Left ventricle myocardium inferior (tissue), 1 donor: ENCODE measurements around the gene MAEA. TPM values are rescaled to one million over a fixed set of nuclear protein-coding genes. Genes with fewer than 3 reads are reported as not detected.

ENCODE experiments used
- DNase-seq: peaks from one replicate; pipeline ENCODE4 v3.0.0-alpha.2; 2020
- H3K27ac ChIP-seq: fragments of 200-600 bp; replicated peaks from 2 replicates; pipeline ENCODE4 v1.8.0; 2021
- H3K27me3 ChIP-seq: fragments of 200-600 bp; 2 replicates; pipeline ENCODE4 v1.8.0; 2021; ENCODE audit warnings: low read depth
- H3K36me3 ChIP-seq: fragments of 200-600 bp; 2 replicates; pipeline ENCODE4 v1.8.0; 2021
- H3K4me1 ChIP-seq: fragments of 200-600 bp; 2 replicates; pipeline ENCODE4 v1.8.0; 2021
- H3K4me3 ChIP-seq: fragments of 200-600 bp; 2 replicates; pipeline ENCODE4 v1.8.0; 2021; ENCODE audit warnings: mild to moderate bottlenecking, moderate library complexity
- H3K9me3 ChIP-seq: fragments of 200-600 bp; replicated peaks from 2 replicates; pipeline ENCODE4 v1.8.0; 2021
- intact Hi-C: fragments of 100-400 bp; cut with micrococcal nuclease; formaldehyde crosslinking; loops from one replicate; pipeline ENCODE4 v1.11.0; 2022
- total RNA-seq: library from RNA; stranded (reverse); fragmentation: NEBNext Ultra II Directional; extraction: Animal tissue kit (Norgen Biotek cat#: 25700); gene quantifications from one replicate; pipeline ENCODE4 v1.2.1, GENCODE V29; 2021
- TF ChIP-seq, protein P1 (sequence below): fragments of 200-600 bp; IDR thresholded peaks from 2 replicates; pipeline ENCODE4 v1.8.0; 2021; ENCODE audit warnings: antibody characterized with exemption, mild to moderate bottlenecking, borderline replicate concordance
- donor health status: DM: no; HTN: yes; CAD: no; lungs with severe emphysema.

The MAEA gene
- total RNA-seq, 1 donor from 2014 or later, result 49.5 TPM

DNA sequence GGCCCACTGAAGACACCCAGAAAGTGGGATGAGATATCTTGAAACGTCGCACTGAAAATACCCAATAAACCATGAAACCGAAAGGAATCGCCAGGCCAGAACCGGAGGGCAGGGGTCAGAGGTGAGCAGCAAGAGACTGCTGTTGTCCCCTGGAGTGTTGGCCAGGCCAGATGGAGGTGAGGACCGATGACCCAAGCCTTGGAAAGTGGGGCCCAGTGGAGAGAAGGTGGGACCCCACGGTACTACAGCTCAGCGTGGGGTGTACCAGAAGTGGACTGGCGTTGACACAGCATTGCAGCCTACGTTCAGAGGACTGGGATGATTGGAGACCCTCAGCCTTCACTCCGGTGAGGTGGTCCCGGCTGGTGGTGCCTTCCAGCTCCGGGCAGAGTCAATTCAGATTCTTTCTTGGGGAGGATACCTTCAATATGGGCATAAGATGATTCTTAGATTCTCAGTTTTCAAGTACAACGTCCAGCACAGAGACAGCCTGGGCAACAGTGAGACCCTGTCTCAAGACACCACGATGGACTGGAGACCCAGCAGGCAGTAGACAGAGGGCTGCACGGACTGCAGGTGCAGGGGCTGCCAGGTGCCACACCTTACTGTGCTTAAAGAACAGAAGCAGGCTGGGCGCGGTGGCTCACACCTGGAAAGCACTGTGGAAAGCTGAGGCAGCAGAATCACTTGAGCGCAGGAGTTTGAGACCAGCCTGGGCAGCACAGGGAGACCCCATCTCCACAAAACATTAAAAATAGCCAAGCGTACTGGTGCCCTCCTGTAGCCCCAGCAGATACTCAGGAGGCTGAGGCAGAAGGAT, 23.3 kb downstream of the MAEA start:
- Histone ChIP-seq H3K4me3 (no peak overlapping the region), H3K36me3 (peaks cover 53% of the 10 kb centered on the region), H3K9me3 (no peaks in the 10 kb centered on the region), H3K4me1 (peaks cover 42% of the 10 kb centered on the region), H3K27ac (no peak overlapping the region), H3K27me3 (no peaks in the 10 kb centered on the region)
- DNase-seq, result no peak
- TF ChIP-seq, protein P1, sequence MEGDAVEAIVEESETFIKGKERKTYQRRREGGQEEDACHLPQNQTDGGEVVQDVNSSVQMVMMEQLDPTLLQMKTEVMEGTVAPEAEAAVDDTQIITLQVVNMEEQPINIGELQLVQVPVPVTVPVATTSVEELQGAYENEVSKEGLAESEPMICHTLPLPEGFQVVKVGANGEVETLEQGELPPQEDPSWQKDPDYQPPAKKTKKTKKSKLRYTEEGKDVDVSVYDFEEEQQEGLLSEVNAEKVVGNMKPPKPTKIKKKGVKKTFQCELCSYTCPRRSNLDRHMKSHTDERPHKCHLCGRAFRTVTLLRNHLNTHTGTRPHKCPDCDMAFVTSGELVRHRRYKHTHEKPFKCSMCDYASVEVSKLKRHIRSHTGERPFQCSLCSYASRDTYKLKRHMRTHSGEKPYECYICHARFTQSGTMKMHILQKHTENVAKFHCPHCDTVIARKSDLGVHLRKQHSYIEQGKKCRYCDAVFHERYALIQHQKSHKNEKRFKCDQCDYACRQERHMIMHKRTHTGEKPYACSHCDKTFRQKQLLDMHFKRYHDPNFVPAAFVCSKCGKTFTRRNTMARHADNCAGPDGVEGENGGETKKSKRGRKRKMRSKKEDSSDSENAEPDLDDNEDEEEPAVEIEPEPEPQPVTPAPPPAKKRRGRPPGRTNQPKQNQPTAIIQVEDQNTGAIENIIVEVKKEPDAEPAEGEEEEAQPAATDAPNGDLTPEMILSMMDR, result no peak
- intact Hi-C loops, result no loop called here

DNA sequence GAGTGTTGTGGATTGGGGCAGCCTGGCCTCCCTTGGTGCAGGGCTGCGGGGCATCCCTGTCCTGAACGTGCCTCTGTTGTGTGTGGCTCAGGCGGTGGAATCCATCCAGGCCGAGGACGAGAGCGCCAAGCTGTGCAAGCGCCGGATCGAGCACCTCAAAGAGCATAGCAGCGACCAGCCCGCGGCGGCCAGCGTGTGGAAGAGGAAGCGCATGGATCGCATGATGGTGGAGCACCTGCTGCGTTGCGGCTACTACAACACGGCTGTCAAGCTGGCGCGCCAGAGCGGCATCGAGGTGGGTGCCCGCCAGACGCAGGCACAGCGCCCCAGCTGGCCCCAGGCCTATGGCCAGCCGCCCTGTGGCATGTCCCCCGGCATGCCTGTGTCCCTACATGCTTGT, 25.6 kb downstream of the MAEA start:
- intact Hi-C loops, result no loop called here
- no peaks in the 10 kb centered on the region for H3K27me3 ChIP-seq
- DNase-seq, result no peak
- no peaks in the 10 kb centered on the region for H3K9me3 ChIP-seq
- TF ChIP-seq, protein P1, result no peak
- H3K4me3 ChIP-seq, result no peak overlapping the region
- peaks cover 27% of the 10 kb centered on the region for H3K4me1 ChIP-seq
- H3K36me3 ChIP-seq, result peaks cover 69% of the 10 kb centered on the region
- no peak overlapping the region for H3K27ac ChIP-seq

DNA sequence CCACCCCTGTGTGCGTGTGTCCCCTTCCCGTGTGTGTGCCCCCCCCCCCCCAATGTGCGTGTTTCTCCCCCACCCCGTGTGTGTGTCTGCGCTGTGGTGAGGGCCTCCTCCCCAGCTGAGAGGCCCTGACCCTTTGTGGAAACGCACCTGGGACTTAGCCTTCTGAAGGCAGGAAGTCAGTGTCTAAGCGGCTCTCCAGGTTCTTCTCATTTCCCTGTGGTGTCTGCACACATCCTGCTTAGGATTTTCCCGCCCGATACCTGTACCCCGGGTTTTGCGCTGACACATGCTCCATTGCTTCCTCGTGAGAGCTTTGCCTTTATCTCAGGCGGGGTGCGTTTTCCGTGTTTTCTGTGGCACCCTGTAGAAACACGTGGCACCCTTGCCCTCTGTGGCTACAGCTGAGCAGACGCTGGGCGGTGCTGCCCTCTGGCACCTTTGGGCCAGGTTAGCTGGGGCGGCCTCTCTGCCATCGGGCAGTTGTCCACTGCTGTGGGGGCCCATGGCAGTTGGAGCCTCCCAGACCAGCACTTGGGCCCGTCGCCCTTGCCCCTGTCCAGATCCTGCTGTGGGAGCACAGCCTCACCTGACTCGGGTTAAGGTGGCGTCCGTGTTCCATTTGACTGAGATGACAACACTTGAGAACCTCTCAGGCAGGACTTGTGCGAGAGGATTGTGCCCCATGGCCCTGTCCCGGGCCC, 26.3 kb downstream of the MAEA start:
- Histone ChIP-seq H3K27ac (no peak overlapping the region), H3K36me3 (peaks cover 69% of the 10 kb centered on the region), H3K4me1 (peaks cover 21% of the 10 kb centered on the region), H3K9me3 (no peaks in the 10 kb centered on the region), H3K27me3 (no peaks in the 10 kb centered on the region), H3K4me3 (no peak overlapping the region)
- intact Hi-C loops, result no loop called here
- DNase-seq, result no peak
- TF ChIP-seq, protein P1, result no peak

DNA sequence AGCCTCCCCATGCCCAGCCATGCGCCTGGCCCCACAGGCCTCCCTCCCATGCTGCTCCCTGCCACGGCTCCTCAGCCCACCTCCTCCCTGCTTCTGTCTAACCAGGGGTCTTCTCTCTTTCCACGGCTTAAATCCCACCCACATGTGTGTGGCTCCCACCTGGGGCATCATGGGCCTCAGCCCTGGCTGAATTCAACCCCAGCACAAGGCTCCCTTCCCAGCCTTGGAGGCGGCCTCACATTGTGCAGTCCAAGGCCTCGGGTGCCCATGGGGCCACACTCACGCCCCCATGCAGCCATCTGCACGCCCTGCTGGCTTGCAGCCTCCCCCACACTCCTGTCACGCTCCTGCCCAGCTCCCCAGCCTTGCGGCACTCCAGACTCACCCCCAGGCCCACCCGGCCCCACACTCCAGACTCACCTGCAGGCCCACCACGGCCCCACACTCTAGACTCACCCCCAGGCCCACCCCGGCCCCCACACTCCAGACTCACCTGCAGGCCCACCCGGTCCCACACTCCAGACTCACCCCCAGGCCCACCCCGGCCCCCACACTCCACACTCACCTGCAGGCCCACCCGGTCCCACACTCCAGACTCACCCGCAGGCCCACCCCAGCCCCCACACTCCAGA, 27.0 kb downstream of the MAEA start:
- DNase-seq, result no peak
- no peaks in the 10 kb centered on the region for H3K27me3 ChIP-seq
- no peak overlapping the region for H3K4me3 ChIP-seq
- TF ChIP-seq, protein P1, result no peak
- no peak overlapping the region for H3K27ac ChIP-seq
- H3K36me3 ChIP-seq, result peaks cover 75% of the 10 kb centered on the region
- H3K9me3 ChIP-seq, result no peaks in the 10 kb centered on the region
- peaks cover 14% of the 10 kb centered on the region for H3K4me1 ChIP-seq
- intact Hi-C loops, result no loop called here

DNA sequence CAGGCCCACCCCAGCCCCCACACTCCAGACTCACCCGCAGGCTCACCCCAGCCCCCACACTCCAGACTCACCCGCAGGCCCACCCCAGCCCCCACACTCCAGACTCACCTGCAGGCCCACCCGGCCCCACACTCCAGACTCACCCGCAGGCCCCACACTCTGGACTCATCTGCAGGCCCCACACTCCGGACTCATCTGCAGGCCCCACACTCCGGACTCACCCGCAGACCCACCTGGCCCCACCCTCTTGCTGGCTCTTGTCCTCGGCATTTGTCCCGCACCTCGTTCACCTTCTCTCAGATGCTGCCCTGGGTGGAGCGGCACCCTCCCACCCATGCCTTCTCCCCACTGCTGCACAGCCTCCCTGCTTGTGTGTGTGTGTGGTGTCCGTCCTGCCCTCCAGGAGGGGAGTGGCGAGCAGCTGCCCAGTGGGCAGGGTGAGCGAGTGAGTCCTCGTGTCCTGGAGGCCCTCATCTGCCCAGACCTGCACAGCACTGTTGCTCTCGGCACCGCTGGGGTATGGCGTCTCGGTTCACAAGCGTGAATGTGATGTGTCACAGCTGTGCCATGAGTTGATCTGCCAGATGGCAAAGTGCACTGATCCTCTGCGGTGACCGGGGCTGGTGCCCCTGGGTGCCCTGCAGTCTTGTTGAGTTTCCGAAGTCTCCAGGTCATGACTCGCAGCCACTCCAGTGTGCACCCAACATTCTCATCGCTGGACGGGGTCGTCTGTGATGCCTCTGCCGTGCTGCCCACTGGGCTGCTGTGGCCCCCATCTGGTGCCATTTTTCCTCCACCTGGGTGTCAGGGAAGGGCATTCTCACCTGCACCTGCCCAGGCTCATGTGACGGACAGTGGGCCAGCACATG, 27.7 kb downstream of the MAEA start:
- H3K27ac ChIP-seq, result no peak overlapping the region
- intact Hi-C loops, result no loop called here
- no peaks in the 10 kb centered on the region for H3K9me3 ChIP-seq
- H3K4me3 ChIP-seq, result no peak overlapping the region
- no peaks in the 10 kb centered on the region for H3K27me3 ChIP-seq
- DNase-seq, result no peak
- peaks cover 79% of the 10 kb centered on the region for H3K36me3 ChIP-seq
- TF ChIP-seq, protein P1, result no peak
- H3K4me1 ChIP-seq, result peaks cover 8% of the 10 kb centered on the region
